CD4-positive, alpha-beta T cell treated with Interleukin-17A for 4 hours (primary cell): Measurements from ENCODE around the gene DCTD.

Source experiments
- DNase-seq: peaks from one replicate; pipeline ENCODE4 v3.0.0-alpha.2; 2020; ENCODE audit warnings: mixed read lengths

DCTD gene

DNA sequence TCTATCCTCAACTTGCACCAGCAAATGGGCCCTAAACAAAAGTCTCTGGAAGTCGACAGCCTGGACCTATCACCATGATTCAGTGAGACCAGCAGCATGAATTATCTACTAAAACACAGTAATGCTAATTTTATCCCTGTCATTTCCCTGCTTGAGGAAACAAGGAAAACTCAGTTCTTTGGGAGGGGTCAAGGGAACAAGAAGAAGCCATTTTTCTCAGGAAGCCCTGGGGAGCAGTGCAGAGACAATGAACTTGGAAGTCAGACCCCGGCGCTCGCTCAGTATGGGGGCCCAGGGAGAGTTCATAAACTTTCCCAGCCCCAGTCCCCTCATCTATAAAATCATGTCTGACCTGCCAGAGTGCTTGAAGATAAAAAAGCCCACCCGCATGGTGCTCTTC lies 50.4 kb downstream of the DCTD start:
- no peak for DNase-seq

DNA sequence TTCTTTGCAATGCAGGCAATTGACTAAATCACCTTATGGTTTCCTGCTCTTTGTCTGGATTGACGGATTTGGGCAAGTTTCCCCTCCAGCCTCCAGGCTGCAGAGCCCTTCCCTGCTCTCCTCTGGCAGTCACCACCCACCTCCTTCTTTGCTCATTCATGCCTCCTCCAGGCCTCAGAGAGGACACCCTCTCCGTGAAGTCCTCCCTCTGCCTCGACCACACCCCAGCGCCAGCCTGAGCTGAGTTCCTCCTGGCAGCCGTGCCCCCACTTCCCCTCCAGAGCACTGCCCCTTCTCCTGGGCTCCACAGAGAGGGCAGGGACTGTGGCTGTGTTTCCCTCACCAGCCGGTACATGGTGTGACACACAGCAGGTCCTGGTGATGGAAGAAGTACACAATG lies 53.7 kb downstream of the DCTD start:
- no peak for DNase-seq

DNA sequence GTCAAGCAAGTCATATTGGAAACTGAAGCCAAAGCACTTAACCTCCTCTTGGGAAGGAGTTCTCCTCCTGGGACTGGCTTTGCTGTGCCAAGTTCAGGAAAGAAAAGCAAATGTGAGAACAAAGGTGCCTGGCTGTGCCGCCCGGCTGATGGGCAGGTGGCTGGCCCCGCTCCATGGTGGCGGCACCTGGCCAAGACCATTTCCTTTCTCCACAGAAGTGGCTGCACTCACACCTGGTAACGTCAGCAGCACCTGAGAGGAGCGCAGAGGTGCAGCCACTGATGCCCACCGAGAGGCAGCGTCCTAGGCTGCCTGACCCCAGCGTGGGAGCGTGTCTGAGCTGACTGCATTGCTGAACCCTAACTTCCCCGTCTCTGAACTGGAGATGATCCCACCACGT lies 54.3 kb downstream of the DCTD start:
- no peak for DNase-seq

DNA sequence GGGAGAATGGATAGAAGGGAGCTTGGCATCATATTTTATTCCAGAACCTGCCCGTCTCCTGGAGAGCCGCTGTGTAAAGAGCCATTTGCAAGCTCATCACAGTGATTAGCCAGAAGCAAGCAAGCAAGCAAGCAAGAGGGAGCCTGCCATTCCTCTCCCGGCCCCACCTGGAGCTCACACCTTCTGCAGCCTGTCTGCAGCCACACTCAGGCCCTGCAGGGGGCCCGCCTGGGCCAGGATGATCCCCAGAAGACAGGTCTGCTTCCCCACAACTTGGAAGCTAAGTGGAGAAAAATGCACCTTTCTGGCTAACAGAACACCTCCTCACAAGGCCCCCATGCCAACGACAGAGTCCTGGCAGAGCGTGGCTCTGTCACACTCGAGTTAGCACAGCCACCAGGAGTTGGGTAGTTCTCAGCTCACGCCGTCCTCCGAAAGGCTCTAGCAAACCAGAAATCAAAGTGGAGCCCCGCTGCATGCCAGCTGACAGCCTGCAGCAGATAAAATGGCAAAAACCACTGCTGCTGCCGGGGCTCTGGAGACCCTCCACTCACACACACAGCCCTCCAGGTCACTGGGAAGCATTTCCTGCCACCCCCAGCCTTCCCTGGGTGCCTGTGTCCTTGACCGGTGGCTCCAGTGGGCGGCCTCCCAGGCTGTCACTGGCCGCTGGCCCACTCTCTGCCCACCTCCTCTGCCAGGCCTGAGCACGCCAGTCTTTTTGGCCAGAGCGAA lies 54.9 kb downstream of the DCTD start:
- DNase-seq, result no peak

DNA sequence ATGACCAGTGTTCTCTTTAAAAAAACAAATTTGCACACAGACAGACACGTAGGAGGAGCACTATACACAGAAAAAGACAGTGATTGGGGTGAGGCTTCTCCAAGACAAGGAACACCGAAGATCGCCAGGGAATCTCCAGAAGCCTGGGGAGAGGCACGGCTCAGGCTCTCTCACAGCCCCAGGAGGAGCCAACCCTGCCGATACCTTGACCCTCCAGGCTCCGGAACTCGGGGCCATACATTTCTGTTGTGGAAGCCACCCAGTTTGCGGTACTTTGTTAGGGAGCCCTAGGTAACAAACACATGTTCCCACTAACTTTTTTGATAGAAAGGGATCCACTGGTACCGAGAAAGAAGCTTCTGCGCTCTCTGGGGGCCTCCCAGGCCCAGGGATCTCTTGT lies 55.8 kb downstream of the DCTD start:
- no peak for DNase-seq

DNA sequence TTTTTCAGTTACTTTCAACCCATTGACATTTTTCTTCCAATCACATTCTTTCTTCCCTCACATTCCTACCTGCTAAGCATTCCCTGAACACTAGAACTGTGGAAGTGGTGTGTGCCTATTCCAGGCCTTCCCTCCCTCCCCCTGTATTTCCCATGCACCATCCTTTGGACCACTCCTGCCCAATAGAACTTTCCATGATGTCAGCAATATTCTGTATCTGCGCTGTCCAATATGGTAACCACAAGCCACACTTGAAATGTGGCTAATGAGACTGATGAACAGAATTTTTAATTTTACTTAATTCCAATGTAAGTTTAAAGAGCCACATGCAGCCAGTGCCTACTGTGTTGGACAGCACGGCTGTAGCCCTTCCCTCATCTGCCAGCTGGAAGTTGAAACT lies 57.5 kb downstream of the DCTD start:
- no peak for DNase-seq

DNA sequence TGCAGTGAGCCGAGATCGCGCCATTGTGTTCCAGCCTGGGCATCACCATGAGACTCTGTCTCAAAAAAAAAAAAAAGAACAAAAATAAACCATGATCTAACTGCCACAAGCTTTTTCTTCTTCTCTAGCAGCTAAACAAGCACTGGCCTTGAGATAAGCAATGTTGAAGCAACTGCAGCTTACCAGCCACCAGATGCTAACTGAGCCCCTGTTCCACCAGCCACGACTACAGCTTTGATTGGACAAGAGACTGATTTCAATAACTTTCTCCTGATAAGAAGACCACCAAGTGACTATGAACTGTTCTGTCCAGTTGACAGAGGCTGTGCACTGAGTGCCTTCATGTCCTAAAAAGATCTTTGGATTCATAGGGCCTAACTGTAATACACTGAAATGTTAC lies 58.5 kb downstream of the DCTD start:
- DNase-seq, result no peak

DNA sequence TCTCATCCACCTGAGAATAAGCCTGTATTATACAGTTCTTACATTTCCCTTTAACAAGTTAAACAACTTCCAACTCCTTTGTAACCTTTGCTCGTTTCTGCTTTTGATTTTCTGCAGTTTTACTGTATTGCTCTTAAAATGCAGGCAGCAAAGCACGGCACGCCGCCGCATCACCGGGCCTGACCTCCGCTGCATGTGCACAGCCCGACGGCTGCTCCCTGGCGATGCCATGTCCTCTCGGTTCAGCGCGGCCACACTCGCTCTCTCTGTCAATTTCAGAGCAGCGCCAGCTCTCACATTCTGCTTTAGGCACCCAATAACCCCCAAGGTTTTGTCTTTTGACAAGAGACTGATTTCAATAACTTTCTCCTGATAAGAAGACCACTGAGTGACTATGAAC lies 60.3 kb downstream of the DCTD start:
- DNase-seq, result no peak

DNA sequence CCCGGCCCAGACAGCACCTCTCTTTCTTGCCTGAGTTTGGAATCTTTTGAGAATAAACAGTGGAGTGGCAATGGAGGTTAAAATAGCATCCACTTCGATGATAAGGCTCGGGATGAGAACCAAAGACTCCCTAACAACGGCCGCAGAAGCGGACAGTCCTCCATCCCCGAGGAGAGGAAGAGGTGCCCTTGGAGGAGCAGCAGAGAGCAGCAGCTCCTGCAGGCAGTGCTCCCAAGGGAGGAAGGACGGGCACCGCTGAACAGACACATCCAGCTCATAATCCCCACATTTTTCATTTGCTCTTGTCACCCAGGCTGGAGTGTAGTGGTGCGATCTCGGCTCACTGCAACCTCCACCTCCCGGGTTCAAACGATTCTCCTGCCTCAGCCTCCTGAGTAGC lies 61.3 kb downstream of the DCTD start:
- no peak for DNase-seq

DNA sequence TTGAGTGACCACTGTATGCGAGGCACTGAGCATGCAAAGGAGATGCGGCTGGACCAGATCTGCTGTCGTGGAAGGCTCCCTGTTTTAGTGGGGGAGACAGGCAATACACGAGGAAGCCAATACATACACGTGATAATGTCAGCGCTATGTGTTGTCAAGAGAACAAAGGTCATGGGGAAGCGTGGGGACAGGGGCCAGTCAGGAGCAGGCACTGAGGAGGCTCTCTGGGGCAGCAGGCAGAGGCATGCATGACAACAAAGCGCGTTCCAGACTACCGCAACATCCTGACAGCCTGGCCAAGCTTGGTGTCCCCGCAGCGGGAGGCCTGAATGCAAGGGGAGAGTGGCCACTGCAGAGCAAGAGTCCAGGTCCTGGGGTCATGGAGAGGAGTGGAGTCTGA lies 61.9 kb downstream of the DCTD start:
- no peak for DNase-seq

DNA sequence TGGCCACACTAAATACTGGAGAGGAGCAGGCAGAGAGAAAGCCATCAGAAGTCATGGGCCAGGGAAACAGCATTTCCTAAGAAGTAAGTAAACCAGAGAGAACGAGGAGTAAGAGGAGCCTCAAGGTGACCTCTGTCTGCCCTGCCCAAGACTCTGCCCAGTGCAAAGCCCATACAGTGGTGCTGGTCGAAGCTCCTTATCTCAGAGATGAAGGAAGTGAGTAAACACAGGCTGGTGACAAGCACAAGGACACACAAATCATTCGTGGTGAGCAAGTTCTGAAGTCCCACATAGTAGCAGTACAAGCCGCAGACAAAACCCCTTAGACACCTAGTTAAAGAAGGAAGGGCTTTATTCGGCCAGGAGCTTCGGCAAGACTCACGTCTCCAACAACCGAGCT lies 62.7 kb downstream of the DCTD start:
- no peak for DNase-seq

DNA sequence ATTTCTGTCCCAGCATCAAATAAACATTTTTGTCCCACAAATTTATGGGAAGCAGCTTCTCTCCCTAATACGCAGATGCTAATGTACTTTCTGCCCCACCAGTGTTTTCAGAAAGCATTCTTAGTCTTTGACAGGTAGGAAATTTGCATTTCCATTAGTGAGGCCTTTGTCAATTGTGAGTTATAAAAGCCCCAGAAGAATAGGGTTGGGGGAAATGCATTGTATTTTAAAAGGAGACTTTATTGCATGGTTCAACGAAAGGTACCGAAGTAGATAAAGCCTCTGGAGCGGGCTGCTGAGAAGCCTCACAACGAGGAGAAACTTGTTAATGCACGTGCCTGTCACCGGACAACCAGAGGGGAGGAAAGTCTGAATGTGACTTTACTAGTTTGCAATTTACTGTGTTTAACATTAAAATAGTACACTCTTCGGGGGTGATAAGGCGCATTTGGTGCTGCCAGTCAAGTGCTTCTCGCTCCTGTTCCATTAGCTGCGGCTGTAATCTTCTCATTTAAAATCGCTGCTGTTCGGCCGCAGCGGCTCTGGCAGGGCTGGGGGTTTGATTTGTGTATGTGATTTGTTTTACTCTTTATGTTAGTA lies 63.4 kb downstream of the DCTD start:
- DNase-seq, result no peak

DNA sequence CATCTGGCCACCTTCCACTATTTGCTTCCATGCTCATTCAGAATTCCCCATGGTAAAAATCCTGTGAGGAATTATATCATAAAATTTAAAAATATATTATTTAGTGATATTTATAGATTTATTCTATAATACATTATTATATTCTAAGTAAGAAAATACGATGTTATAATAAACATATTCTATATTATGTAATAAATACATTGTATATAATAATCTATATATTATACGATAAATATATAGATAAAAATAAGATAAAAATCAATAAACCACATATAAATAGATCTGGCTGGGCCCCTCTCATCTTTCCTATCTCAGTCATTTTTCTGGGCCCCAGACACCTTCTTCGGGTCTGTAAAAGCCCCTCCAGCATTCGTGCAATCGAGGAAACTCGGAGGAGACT lies 68.5 kb downstream of the DCTD start:
- no peak for DNase-seq

DNA sequence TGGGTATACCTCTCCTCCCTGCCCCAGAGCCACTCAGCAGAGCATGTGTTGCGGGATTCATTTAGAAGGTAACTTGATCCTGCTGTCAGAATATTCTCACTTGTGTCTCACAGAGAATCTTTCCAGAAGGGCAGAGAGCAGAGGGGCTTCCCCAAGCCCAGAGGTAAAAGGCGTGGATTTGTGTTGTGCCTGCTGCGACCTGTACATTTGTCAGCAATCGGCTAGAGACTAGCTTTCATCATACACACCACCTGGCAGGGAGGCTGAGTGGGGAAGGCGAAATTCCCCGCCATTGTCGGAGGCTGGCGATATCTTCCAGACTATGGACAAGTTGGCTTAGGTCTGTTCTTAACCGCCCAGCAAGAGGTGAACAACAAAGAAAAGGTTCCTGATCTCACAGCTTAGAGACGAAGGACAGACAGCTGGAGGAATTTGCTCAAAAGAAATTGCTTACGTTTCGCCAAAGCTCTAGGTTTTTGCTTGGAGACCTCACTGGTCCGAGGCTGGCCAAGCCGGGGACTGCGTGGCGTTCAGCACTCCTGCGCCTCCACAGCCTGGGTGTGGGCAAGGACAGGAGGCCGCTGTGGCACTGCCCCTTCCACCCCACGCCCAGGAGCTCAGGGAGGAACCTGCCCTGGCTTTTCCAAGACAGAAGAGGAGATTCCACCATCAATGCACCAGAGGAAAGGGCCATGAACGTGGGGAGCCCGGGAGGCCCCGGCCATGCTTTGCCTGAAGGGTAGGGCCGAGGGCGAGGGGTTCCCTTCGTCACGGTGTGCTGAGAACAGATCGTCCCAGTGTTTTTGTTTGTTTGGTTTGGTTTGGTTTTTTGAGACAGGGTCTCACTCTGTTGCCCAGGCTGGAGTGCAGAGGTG lies 69.4 kb downstream of the DCTD start:
- no peak for DNase-seq

DNA sequence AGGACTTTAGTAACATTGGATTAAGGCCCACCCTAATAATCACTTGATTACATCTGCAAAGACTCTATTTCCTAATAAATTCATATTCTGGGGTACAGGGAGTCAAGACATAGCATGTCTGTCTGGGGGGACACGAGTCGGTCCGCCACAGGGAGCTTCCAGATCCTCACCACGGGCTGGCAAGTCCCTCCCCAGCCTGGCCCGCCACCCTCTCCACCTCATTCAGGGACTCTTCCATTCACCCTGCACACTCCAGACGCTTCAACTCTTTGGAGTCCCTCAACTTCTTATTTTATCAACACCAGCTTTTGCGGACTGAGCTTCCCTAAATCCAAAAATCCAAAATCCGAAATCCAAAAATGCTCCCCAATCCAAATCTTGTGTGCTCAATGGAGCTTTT lies 71.2 kb downstream of the DCTD start:
- DNase-seq, result no peak

DNA sequence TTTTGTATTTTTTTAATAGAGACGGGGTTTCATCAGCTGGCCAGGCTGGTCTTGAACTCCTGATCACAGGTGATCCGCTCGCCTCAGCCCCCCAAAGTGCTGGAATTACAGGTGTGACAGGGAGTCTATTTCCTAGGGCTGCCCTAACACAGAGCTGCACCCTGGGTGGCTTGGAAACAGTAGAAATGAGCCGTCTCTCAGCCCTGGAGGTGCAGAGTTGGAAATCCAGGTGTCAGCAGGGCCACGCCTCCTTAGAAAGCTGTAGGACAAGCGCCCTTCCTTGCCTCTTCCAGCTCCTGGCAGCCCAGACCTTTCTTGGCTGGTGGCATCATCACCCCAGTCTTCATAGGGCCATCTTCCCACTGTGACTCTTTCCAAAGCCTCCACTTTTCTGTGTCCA lies 71.6 kb downstream of the DCTD start:
- no peak for DNase-seq

DNA sequence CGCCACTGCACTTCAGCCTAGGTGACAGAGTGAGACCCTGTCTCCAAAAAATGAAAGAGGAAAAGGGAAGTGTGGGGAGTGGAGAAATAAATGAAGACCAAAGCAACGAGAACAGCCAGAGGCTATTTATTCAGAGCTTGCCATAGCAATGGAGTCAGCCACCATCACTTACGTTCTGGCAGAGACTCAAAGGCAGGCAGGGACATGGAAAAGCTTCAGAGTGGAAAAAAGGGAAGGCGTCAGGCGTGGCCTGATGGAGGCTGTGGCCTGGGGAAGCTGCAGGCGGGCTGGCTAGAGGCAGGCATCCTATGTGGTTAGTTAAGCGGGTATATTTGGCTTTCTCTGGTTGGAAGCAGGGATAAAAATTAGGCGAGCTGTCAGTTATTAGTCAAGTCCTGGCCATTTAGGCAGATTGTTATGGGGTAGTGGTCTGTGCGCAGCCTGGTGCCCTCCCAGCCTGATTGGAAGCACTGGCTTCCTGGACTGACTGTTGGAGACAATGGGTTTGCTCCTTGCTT lies 73.3 kb downstream of the DCTD start:
- DNase-seq, result no peak

DNA sequence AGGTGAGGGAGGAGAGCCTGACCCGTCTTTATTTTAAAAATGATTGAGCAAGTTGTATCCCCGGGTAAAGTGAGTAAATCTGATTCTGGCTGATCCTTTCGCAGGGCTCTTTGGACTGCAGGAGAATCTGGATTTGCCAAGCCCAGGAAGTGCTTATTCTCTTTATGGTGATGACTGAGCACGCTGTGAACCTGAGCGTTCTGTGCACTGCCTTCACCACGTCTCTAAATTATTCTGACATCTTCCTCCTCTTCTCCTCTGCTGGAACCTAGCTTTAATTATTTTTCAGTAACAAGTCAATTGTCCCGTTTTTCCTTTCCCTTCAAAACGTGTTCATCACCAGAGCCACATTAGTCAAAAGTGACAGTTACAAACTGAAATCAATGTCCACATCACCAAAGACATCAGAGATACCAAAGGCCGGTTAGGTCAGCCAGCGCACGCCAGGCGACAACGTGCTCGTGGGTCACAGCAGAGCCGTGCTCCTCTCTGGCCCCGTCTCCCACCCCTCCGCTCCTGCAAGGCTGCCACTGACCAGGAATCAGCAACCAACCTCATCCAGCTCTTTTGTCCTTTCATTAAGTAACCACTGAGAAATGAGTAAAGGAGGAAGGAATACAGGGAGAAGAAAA lies 74.3 kb downstream of the DCTD start:
- DNase-seq, result no peak

DNA sequence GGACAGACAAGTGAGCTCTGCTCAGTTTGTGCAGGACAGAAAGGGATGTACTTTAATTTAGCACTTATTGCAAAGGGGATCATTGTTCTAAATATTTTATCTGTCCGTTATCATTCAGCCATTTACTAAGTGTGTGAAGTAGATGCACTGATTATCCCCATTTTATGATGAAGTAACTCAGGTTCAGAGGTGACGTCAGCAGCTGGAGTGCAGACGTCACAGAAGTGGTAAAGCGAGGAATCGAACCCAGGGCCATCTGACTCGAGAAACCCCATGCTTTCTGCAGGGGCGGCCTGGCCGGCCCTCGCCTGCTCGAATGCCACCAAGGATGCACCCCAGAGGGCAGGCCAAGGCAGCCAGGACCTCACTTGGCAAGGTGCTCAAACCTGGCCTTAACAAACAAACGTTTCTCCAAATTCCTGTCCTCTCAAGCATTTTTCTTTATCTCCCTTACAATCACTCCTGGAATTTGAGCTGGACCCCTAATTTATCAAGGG lies 75.0 kb downstream of the DCTD start:
- no peak for DNase-seq

DNA sequence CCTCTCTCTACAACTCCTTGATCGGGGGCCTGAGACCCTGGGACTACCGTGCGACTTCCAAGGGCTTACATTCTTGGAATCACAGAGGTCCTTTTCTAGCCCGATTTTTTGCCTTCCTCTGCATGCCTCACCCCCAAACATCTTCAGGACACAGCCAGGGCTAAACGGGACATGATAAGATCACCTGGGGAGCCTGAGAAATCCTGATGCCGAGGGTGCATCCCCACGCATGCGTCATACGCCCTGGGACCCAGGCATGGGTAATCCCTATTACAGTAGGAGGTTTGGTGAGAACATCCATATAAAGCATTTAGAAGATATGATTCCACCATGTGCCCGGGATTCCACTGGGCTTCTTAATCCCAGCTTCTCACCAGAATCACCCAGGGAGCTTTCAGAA lies 77.1 kb downstream of the DCTD start:
- DNase-seq, result no peak
